Keratinocyte (primary cell): Measurements from ENCODE around the gene TCEA2. TPM values are rescaled to one million over a fixed set of nuclear protein-coding genes. Genes with fewer than 3 reads are reported as not detected.

Source experiments
- DNase-seq: peaks from one replicate; pipeline ENCODE4 v3.0.0-alpha.2; 2011; ENCODE audit warnings: low read depth, missing footprints, low spot score
- FAIRE-seq: peaks from 2 replicates; lab custom pipeline; 2011; peaks lifted over from hg19 to GRCh38; lab: Jason Lieb, UNC
- H2AFZ ChIP-seq: 2 replicates; pipeline ENCODE4 v1.6.0; 2012; ENCODE audit warnings: low read length, control low read depth, inconsistent platforms; ENCODE audit not compliant: control insufficient read depth
- H3K27ac ChIP-seq: 2 replicates; pipeline ENCODE4 v1.5.1; 2011; ENCODE audit warnings: low read length; ENCODE audit not compliant: control insufficient read depth, insufficient read depth
- H3K27me3 ChIP-seq: 3 replicates; pipeline ENCODE4 v1.6.0; 2011; ENCODE audit warnings: low read length; ENCODE audit not compliant: control insufficient read depth, insufficient read depth; ENCODE audit errors: extremely low read depth
- H3K36me3 ChIP-seq, 2 experiments: 2 replicates in 1 of 2; 3 replicates in 1 of 2; pipeline ENCODE4 v1.5.1; 2011; ENCODE audit warnings: low read length in 2 of 2, mild to moderate bottlenecking in 1 of 2; ENCODE audit not compliant: control insufficient read depth in 2 of 2, insufficient read depth in 2 of 2; ENCODE audit errors: extremely low read depth in 1 of 2
- H3K4me1 ChIP-seq: 3 replicates; pipeline ENCODE4 v1.5.1; 2011; ENCODE audit warnings: low read length; ENCODE audit not compliant: control insufficient read depth, insufficient read depth; ENCODE audit errors: extremely low read depth
- H3K4me2 ChIP-seq: 3 replicates; pipeline ENCODE4 v1.6.0; 2011; ENCODE audit warnings: low read depth, low read length; ENCODE audit not compliant: control insufficient read depth, insufficient read depth; ENCODE audit errors: extremely low read depth
- H3K4me3 ChIP-seq, 3 experiments: fragments of 200-600 bp in 1 of 3; sonication (generic) in 1 of 3; 2 replicates in 2 of 3; 3 replicates in 1 of 3; pipeline ENCODE4 v1.5.1; 2011 to 2016; ENCODE audit warnings: low read length in 3 of 3, mild to moderate bottlenecking in 3 of 3, control low read depth in 2 of 3, inconsistent platforms in 1 of 3, low read depth in 1 of 3, mixed read lengths in 1 of 3, mixed run types in 1 of 3, moderate library complexity in 1 of 3; ENCODE audit not compliant: control insufficient read depth in 2 of 3, insufficient read depth in 2 of 3; ENCODE audit errors: extremely low read depth in 1 of 3
- H3K79me2 ChIP-seq: 2 replicates; pipeline ENCODE4 v1.6.0; 2012; ENCODE audit warnings: low read length; ENCODE audit not compliant: control insufficient read depth, insufficient read depth
- H3K9ac ChIP-seq: 3 replicates; pipeline ENCODE4 v1.6.0; 2011; ENCODE audit warnings: low read length; ENCODE audit not compliant: control insufficient read depth, insufficient read depth; ENCODE audit errors: extremely low read depth
- H3K9me1 ChIP-seq: 3 replicates; pipeline ENCODE4 v1.6.0; 2011; ENCODE audit warnings: low read length; ENCODE audit not compliant: control insufficient read depth, insufficient read depth; ENCODE audit errors: extremely low read depth
- H3K9me3 ChIP-seq: 2 replicates; pipeline ENCODE4 v1.5.1; 2012; ENCODE audit warnings: low read depth, low read length; ENCODE audit not compliant: control insufficient read depth
- H4K20me1 ChIP-seq: 3 replicates; pipeline ENCODE4 v1.6.0; 2011; ENCODE audit warnings: low read length; ENCODE audit not compliant: control insufficient read depth, insufficient read depth; ENCODE audit errors: extremely low read depth
- EZH2 ChIP-seq: IDR thresholded peaks from one replicate; pipeline ENCODE4 v1.6.1; 2012; ENCODE audit warnings: inconsistent platforms, mild to moderate bottlenecking, low read length, moderate library complexity
- dilution Hi-C: fragments of 300-500 bp; cut with MboI; formaldehyde crosslinking; loops from one replicate; pipeline ENCODE4 v1.7.0; 2020; ENCODE audit warnings: low sequenced_read_pairs; ENCODE audit not compliant: extremely low pct_ligation_motif_present
- polyA plus RNA-seq, 5 experiments: library from polyadenylated mRNA; depleted of rRNA in 3 of 5; stranded (reverse) in 3 of 5; stranded (forward) in 1 of 5; unstranded in 1 of 5; fragments of >200 nt; gene quantifications; 1 replicate in 1 of 5; 2 replicates in 3 of 5; 3 replicates in 1 of 5; pipeline versions ENCODE4 v1.2.1 to v1.2.3, GENCODE V29; 2011 to 2012; ENCODE audit warnings: missing spikeins in 2 of 5, low read depth in 1 of 5, low replicate concordance in 1 of 5
- TF ChIP-seq, protein P1 (sequence below), 3 experiments: IDR thresholded peaks in 1 of 3; conservative IDR thresholded peaks in 1 of 3; optimal IDR thresholded peaks in 1 of 3; 2 replicates in 2 of 3; 3 replicates in 1 of 3; pipeline versions ENCODE3 to v1.5.1; 2011; ENCODE audit warnings: low read length in 3 of 3, mild to moderate bottlenecking in 3 of 3, moderate library complexity in 2 of 3, control low read depth in 1 of 3, inconsistent platforms in 1 of 3; ENCODE audit not compliant: insufficient read depth in 2 of 3; ENCODE audit errors: extremely low read depth in 1 of 3

TCEA2 gene
- polyA plus RNA-seq, 1 donor (not counting 4 experiments of a cell fraction or from before 2014, with no cell fraction given) = 9.1 TPM

DNA sequence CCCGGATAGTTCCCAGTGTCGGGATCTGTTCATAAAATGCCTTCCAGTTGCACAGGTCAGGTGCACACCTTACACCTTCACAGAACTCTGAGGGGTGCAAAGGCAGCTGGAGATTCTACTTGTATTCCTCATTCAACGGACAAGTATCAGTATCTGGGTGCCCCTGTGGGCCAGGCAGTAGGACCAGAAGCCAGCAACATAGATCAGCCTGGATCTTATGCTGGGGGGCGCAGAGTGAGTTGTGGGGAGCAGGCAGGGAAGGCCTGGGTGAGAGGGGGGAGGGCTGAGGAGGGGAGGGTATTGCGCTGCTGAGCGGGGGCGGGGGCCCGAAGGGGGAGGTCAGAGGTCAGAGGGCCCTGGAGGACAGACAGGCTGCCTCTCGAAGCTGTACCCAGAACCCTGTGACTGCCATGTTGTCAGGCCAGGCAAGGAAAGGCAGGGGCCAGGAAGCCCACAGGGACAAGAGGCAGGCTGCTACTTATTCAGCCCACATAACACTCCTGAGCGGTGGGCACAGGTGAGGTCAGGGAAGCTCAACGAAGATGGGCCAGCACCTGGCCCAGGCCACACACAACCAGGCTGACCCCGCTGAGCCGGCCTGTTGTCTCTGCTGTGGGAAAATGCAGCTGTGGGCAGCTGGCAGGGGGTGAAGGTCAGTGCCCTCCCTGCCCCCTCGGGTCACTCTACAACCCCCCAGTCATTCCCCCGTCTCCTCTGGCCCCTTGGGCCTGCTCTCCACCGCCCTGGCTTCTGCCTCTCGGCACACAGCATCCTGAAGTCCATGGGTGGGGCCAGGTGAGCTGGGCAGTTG, 18.0 kb downstream of the TCEA2 start:
- no peak overlapping the region for H2AFZ ChIP-seq
- H3K79me2 ChIP-seq = peaks cover 2% of the 10 kb centered on the region
- H3K9me1 ChIP-seq = no peaks in the 10 kb centered on the region
- H3K4me1 ChIP-seq = peaks cover 19% of the 10 kb centered on the region
- no peak for TF ChIP-seq EZH2
- TF ChIP-seq, protein P1, sequence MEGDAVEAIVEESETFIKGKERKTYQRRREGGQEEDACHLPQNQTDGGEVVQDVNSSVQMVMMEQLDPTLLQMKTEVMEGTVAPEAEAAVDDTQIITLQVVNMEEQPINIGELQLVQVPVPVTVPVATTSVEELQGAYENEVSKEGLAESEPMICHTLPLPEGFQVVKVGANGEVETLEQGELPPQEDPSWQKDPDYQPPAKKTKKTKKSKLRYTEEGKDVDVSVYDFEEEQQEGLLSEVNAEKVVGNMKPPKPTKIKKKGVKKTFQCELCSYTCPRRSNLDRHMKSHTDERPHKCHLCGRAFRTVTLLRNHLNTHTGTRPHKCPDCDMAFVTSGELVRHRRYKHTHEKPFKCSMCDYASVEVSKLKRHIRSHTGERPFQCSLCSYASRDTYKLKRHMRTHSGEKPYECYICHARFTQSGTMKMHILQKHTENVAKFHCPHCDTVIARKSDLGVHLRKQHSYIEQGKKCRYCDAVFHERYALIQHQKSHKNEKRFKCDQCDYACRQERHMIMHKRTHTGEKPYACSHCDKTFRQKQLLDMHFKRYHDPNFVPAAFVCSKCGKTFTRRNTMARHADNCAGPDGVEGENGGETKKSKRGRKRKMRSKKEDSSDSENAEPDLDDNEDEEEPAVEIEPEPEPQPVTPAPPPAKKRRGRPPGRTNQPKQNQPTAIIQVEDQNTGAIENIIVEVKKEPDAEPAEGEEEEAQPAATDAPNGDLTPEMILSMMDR (optimal IDR thresholded peaks at IDR 0.05 in 1 of 3, IDR thresholded peaks at IDR 0.05 in 1 of 3, conservative IDR thresholded peaks at IDR 0.05 in 1 of 3; ENCODE audit: extremely low read depth in 1 of 3, insufficient read depth in 2 of 3, low read length in 3 of 3) = no peak
- H3K27ac ChIP-seq = no peak overlapping the region
- H3K36me3 ChIP-seq = peaks cover 0 to 1% of the 10 kb centered on the region in 2 experiments
- dilution Hi-C loops = no loop called here
- H3K4me3 ChIP-seq = no peak overlapping the region
- FAIRE-seq (no peak), DNase-seq (no peak)
- no peak overlapping the region for H3K9ac ChIP-seq
- no peaks in the 10 kb centered on the region for H3K9me3 ChIP-seq
- H3K4me2 ChIP-seq = no peak overlapping the region
- peaks cover 40% of the 10 kb centered on the region for H3K27me3 ChIP-seq
- no peaks in the 10 kb centered on the region for H4K20me1 ChIP-seq

DNA sequence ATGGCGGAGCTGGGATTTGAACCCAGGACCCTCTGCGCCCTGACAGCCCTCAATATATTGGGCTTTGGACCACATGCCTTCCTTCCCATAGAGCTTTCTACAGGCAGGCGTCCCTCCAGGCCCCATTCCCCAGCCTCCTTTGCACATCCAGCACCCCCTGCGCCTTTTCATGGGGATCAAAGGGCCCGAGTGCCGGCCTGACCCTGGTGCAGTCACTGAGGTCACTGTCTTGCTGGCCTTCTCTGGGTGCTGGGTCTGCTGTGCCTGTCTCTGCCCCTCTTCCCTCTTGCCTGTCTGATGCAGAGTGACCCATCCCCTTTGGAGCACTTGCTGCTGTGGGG, 18.6 kb downstream of the TCEA2 start:
- Histone ChIP-seq H3K27me3 (peaks cover 43% of the 10 kb centered on the region), H3K9me1 (no peaks in the 10 kb centered on the region), H3K4me3 (no peak overlapping the region), H3K36me3 (no peaks in the 10 kb centered on the region), H3K4me2 (no peak overlapping the region), H3K9me3 (no peaks in the 10 kb centered on the region), H3K9ac (no peak overlapping the region), H3K79me2 (peaks cover 2% of the 10 kb centered on the region), H3K27ac (no peak overlapping the region), H4K20me1 (no peaks in the 10 kb centered on the region), H2AFZ (no peak overlapping the region), H3K4me1 (peaks cover 19% of the 10 kb centered on the region)
- dilution Hi-C loops = no loop called here
- TF ChIP-seq EZH2 = no peak
- TF ChIP-seq, protein P1 (optimal IDR thresholded peaks at IDR 0.05 in 1 of 3, IDR thresholded peaks at IDR 0.05 in 1 of 3, conservative IDR thresholded peaks at IDR 0.05 in 1 of 3; ENCODE audit: extremely low read depth in 1 of 3, insufficient read depth in 2 of 3, low read length in 3 of 3) = no peak
- no peak for DNase-seq
- FAIRE-seq = no peak
